Stimulated activated CD8-positive, alpha-beta memory T cell treated with anti-CD3 and anti-CD28 coated beads, Interleukin-7, amount 100 ng/mL, for 1 hour (primary cell): Measurements from ENCODE around the gene YOD1.

Experiments
- DNase-seq, 2 donors: peaks; one replicate each; pipeline ENCODE4 v3.0.0-alpha.2; 2020; ENCODE audit warnings: low read depth in 2 of 2

Gene YOD1

GRCh38 chr1:207007352-207008033 lies 43.5 kb downstream of the YOD1 start:
- DNase-seq = no peak

- no peak for DNase-seq
These were observed 44.1 kb downstream of the YOD1 start for GRCh38 chr1:207006914-207007313.

DNA sequence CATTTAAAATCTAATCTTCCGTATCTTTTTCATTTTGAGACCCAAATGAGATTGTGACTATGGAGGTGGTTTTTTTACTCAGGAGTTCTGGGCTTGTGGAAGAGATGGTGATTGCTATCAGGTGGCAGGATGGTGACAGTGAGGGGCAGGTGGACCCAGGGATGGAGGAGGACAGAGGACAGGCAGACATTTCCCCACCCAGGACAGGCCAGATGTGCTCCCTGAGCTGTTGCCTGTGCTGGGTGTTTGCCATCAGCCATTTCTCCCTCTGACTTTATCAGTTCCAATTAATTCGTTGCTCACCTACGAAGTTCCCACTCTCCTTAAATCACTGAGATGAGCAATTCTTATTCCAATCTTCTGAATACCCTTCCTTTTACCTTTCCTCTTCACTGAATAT lies 44.9 kb downstream of the YOD1 start:
- DNase-seq = no peak

DNA sequence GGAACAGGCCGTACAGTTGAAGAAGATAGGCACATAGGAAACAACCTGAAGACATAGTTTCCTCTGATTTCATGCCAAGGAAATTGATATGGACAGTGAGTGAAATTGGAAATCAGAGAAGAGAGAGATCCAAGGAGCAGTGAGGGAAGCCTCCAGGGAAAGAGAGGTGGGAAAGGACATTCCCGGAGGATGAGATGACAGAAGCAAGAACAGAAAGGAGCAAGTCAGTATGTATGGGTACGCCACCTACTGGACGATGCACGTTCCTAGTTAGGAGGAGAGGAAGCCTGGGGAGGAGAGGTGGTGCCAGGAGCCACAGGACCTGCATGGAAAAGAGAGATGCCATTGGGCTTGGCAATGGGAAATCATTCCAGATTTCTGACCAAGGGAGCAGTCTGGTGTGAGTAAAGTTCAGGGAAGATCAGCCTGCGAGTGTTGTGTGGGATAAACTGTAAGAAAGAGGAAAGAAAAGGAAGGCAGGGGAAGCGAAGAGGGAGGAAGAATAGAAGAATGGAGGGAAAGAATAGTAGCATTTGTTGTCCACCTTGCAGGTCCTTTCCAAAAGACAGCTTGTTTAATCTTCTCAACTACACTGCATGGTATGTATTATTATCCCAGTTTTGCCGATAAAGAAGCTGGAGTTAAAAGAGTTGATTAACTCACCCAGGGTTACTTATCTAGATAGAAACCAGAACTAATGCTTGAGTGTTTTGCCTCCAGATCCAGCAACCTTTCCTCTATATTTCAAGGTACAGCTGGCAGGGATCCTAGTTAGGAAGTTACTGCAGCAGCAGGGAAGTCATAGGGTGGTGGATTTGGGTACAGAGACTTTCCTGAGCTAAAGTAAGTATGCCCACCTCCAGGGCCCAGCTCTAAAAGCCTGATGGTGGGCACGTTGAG lies 45.8 kb downstream of the YOD1 start:
- no peak for DNase-seq

DNA sequence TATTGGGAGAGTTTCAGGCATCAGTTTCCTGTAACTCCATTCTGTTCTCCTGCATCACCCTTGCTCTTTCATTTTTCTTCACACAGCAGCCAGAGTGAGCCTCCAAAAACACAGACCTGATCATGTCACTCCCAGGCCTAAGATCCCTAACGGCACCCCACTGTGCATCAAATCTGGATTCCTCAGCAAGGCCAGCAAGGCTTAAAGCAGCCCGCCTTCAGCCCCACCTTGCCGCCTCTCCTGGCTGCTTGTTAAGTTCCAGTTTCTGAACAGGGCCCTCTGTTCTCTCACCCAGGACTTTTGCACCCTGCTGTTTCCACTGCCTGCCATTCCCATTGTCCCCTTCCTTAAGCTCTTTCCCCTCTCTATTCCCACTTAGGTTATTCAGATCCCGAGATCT lies 47.8 kb downstream of the YOD1 start:
- no peak for DNase-seq

DNA sequence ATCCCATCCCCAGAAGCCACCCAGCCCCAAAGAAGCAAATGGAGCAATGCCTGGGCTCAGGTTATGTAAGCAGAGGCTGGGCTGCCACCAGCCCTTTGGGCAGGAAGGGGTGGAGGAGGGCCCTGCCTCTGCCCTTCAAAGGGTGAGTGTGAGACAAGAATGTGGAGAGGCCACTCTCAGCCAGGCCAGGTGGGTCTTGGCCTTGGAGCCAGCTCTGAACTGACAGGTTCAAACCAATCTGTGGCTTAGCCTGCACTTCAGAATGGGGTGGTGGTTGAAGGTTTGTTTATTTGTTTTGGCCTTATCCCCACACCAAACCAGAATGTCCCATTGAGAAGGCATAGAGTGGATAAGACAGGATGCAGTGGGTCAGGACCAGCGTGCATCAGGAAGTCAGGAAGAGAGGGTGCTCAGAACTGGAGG lies 48.3 kb downstream of the YOD1 start:
- no peak for DNase-seq

- no peak for DNase-seq
These were observed 49.3 kb downstream of the YOD1 start for GRCh38 chr1:207001492-207002245.

DNA sequence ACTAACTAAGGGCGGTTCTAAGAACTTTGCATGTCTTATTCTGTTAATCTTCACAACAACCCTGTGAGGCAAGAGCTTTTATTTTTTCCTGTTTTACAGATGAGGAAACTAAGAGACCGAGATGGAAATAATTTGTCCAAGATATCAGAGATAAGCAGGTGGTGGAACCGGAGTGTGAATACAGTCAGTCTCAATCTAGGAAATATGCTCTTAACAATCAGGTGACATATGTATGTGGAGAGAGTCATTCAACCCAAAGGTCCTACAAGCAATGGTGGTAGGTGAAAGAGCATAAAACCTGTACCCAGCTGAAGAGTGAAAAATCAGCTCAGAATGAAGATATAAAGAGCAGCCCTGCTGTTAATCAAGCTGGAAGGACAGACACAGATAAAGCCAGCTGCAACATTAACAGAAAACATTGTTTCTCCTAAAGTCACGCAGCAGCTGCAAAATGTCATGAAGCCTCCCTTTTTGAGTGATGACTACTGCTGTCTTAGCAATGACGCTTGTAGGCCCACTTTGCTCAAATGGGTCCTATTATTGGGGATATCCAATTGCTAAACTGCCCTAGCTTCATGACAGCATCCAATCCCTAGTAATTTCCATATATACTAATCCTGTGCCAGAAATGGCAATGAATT lies 50.2 kb downstream of the YOD1 start:
- DNase-seq = no peak

- no peak for DNase-seq
These were observed 52.2 kb downstream of the YOD1 start for GRCh38 chr1:206998816-206999215.
